Measurements from ENCODE around the gene MRGPRG. TPM values are rescaled to one million over a fixed set of nuclear protein-coding genes. Genes with fewer than 3 reads are reported as not detected.
A peak's percentile ranks its signal among the peaks of the same experiment; 100 is the strongest.

The MRGPRG gene
- total and polyA plus RNA-seq, 4 donors: not detected

GRCh38 chr11:3245071-3245470 is 26.5 kb upstream of the MRGPRG start:
- peak in 2 of 3 donors; percentile 28 to 65 for DNase-seq
- no peak for TF ChIP-seq CTCF (IDR thresholded peaks at IDR 0.05; ENCODE audit: control extremely low read depth, extremely low read depth)
- no peaks in the 10 kb centered on the region for H3K36me3 ChIP-seq (ENCODE audit: control insufficient read depth in 4 of 4, insufficient read depth in 4 of 4, low read length in 4 of 4)
- no peak overlapping the region for H3K27ac ChIP-seq (ENCODE audit: low read depth in 1 of 2, low read length in 1 of 2)
- H3K9ac ChIP-seq (ENCODE audit: insufficient read depth in 1 of 2, low read length in 2 of 2): no peak overlapping the region
- H3K4me1 ChIP-seq (ENCODE audit: control insufficient read depth in 5 of 5, insufficient read depth in 5 of 5, low read length in 5 of 5): peaks cover 0 to 5% (median 0%) of the 10 kb centered on the region in 5 donors
- H3K4me3 ChIP-seq: no peak overlapping the region
- H3K27me3 ChIP-seq (ENCODE audit: control insufficient read depth in 3 of 3, insufficient read depth in 3 of 3, low read length in 2 of 3): no peaks in the 10 kb centered on the region
- H3K9me3 ChIP-seq (ENCODE audit: control insufficient read depth in 4 of 4, insufficient read depth in 3 of 4, low read length in 3 of 4): no peaks in the 10 kb centered on the region
- no peak for ATAC-seq (ENCODE audit: insufficient read depth, low FRiP score)

- Histone ChIP-seq H3K4me1 (ENCODE audit: control insufficient read depth in 5 of 5, insufficient read depth in 5 of 5, low read length in 5 of 5) (peaks cover 0 to 5% (median 0%) of the 10 kb centered on the region in 5 donors), H3K4me3 (no peak overlapping the region), H3K27ac (ENCODE audit: low read depth in 1 of 2, low read length in 1 of 2) (no peak overlapping the region), H3K9ac (ENCODE audit: insufficient read depth in 1 of 2, low read length in 2 of 2) (no peak overlapping the region), H3K9me3 (ENCODE audit: control insufficient read depth in 4 of 4, insufficient read depth in 3 of 4, low read length in 3 of 4) (no peaks in the 10 kb centered on the region), H3K27me3 (ENCODE audit: control insufficient read depth in 3 of 3, insufficient read depth in 3 of 3, low read length in 2 of 3) (no peaks in the 10 kb centered on the region), H3K36me3 (ENCODE audit: control insufficient read depth in 4 of 4, insufficient read depth in 4 of 4, low read length in 4 of 4) (no peaks in the 10 kb centered on the region)
- ATAC-seq (ENCODE audit: insufficient read depth, low FRiP score) (no peak), DNase-seq (no peak)
- 92 to 100% methylated on average over 1 of the region's 1 CpG for WGBS, 2 donors
- TF ChIP-seq CTCF (IDR thresholded peaks at IDR 0.05; ENCODE audit: control extremely low read depth, extremely low read depth): no peak
Observed at GRCh38 chr11:3243880-3244279, 25.3 kb upstream of the MRGPRG start.

GRCh38 chr11:3237119-3237518 is 18.5 kb upstream of the MRGPRG start:
- Histone ChIP-seq H3K4me1 (ENCODE audit: control insufficient read depth in 5 of 5, insufficient read depth in 5 of 5, low read length in 5 of 5) (no peaks in the 10 kb centered on the region), H3K9me3 (ENCODE audit: control insufficient read depth in 4 of 4, insufficient read depth in 3 of 4, low read length in 3 of 4) (no peaks in the 10 kb centered on the region), H3K27me3 (ENCODE audit: control insufficient read depth in 3 of 3, insufficient read depth in 3 of 3, low read length in 2 of 3) (peaks cover 0 to 4% (median 3%) of the 10 kb centered on the region in 3 donors), H3K36me3 (ENCODE audit: control insufficient read depth in 4 of 4, insufficient read depth in 4 of 4, low read length in 4 of 4) (no peaks in the 10 kb centered on the region), H3K4me3 (no peak overlapping the region), H3K27ac (ENCODE audit: low read depth in 1 of 2, low read length in 1 of 2) (no peak overlapping the region), H3K9ac (ENCODE audit: insufficient read depth in 1 of 2, low read length in 2 of 2) (no peak overlapping the region)
- no peak for TF ChIP-seq CTCF (IDR thresholded peaks at IDR 0.05; ENCODE audit: control extremely low read depth, extremely low read depth)
- WGBS, 2 donors: 94 to 98% methylated on average over 2 of the region's 2 CpGs
- ATAC-seq (ENCODE audit: insufficient read depth, low FRiP score) (no peak), DNase-seq (no peak)

GRCh38 chr11:3234846-3235245 is 16.2 kb upstream of the MRGPRG start:
- Histone ChIP-seq H3K9me3 (ENCODE audit: control insufficient read depth in 4 of 4, insufficient read depth in 3 of 4, low read length in 3 of 4) (no peaks in the 10 kb centered on the region), H3K36me3 (ENCODE audit: control insufficient read depth in 4 of 4, insufficient read depth in 4 of 4, low read length in 4 of 4) (no peaks in the 10 kb centered on the region), H3K27me3 (ENCODE audit: control insufficient read depth in 3 of 3, insufficient read depth in 3 of 3, low read length in 2 of 3) (peaks cover 0 to 4% (median 3%) of the 10 kb centered on the region in 3 donors), H3K9ac (ENCODE audit: insufficient read depth in 1 of 2, low read length in 2 of 2) (no peak overlapping the region), H3K27ac (ENCODE audit: low read depth in 1 of 2, low read length in 1 of 2) (no peak overlapping the region), H3K4me3 (no peak overlapping the region), H3K4me1 (ENCODE audit: control insufficient read depth in 5 of 5, insufficient read depth in 5 of 5, low read length in 5 of 5) (no peaks in the 10 kb centered on the region)
- no peak for ATAC-seq (ENCODE audit: insufficient read depth, low FRiP score)
- TF ChIP-seq CTCF (IDR thresholded peaks at IDR 0.05; ENCODE audit: control extremely low read depth, extremely low read depth): no peak
- 49 to 68% methylated on average over 7 of the region's 7 CpGs for WGBS, 2 donors
- no peak for DNase-seq
